GM12874 (cell line): ENCODE measurements around the gene OR2T35.

ENCODE experiments used
- CTCF ChIP-seq: IDR thresholded peaks from 2 replicates; pipeline ENCODE4 v1.5.1; 2011; ENCODE audit warnings: low read depth, mild to moderate bottlenecking, control low read depth, low read length, moderate library complexity; ENCODE audit not compliant: insufficient read depth

OR2T35 gene

GRCh38 chr1:248597589-248597988, 47.5 kb downstream of the OR2T35 start, which contains the start of gene OR2T10:
TSS of gene OR2T10 (minus strand) at chr1:248597700. CDS start at chr1:248593768, 3,932 bp downstream.
- no peak for TF ChIP-seq CTCF

GRCh38 chr1:248596615-248597014, 48.5 kb downstream of the OR2T35 start:
- TF ChIP-seq CTCF, result no peak

- no peak for TF ChIP-seq CTCF
These were observed 51.9 kb downstream of the OR2T35 start for GRCh38 chr1:248593226-248593625.

- TF ChIP-seq CTCF, result no peak
These were observed 52.4 kb downstream of the OR2T35 start for GRCh38 chr1:248592655-248593054.

GRCh38 chr1:248590055-248590454, 55.0 kb downstream of the OR2T35 start:
- TF ChIP-seq CTCF, result no peak

GRCh38 chr1:248589334-248589733, 55.7 kb downstream of the OR2T35 start:
- TF ChIP-seq CTCF, result no peak
